HG02840 (cell line): ENCODE measurements around the gene BLM.

Experiments used
- ATAC-seq: cut with Tn5 transposase; IDR thresholded peaks from one replicate; pipeline ENCODE4 v1.9.1; 2021; ENCODE audit warnings: mild to moderate bottlenecking, moderate library complexity, moderate number of reproducible peaks; ENCODE audit not compliant: unreplicated experiment, low FRiP score

BLM gene

DNA sequence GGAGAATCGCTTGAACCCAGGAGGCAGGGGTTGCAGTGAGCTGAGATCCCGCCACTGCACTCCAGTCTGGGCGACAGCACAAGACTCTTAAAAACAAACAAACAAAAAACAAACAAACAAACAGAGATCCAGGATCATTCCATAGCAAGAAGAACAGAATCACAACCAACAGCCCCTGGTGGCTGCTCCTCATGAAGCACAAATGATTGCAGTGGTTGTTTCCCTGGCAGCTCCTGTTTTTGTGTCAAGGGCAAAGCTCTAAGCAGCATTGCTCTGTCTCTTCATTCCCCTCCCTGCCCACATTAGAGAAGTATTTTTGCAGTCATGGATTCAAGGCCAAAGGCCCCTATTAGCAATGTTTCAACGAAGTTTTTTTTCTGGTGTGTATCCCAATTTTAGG is 25.8 kb upstream of the BLM start:
- ATAC-seq = no peak

DNA sequence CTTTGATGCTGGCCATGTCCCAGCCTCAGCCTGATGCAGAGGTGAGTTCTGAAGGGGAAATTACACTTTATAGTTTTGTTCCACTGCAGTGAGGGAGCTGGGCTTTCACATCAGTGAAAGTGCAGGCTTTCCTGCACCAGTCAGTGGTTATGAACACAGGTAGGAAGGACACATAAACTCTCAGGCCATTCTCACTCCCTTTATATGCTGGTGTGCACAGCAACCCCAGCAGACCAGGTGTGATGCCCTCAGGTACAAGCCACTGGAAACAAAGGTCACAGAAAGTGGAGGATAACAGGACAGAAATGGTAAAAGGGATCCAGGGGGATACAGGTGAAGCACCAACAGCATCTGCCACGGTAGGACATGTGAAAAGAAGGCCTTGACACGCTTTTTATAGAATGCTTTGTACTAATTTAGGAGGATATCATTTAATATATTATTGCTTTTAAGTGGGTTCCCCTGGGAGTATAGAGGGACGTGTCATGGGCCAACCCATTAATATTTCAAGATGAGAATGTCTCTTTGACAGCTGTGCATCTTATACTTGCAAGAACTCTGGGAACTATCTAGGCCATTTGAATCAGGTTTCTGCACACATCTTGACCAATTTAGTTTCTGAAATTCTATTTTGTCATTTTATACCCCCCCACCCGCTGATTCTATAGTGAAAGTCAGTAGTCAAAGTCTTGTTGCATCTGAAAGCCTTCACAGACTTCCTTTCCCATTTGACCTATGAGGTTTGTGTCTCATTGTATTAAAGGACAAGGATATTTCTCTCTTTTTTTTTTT is 25.0 kb upstream of the BLM start:
- no peak for ATAC-seq

- ATAC-seq = no peak
Measured at GRCh38 chr15:90694987-90695386, 22.2 kb upstream of the BLM start.

GRCh38 chr15:90697175-90697574 is 20.0 kb upstream of the BLM start:
- ATAC-seq = no peak

GRCh38 chr15:90698629-90699028 is 18.5 kb upstream of the BLM start:
- no peak for ATAC-seq

DNA sequence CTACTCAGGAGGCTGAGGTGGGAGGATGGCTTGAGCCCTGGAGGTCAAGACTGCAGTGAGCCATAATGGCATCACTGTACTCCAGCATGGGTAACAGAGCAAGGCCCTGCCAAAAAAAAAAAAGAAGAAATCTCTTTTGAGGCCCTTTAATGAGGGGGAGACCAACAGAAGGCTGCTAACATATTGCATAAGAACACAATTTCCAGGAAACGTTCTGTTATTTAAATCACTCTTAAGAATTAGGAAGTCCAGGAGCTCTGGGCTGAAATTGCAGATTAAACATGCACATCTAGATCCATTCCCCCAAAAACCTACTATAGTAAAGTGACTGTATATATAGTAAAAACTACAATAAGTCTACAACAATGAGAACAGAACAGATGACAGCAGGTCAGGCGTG is 16.1 kb upstream of the BLM start:
- ATAC-seq = no peak

GRCh38 chr15:90701880-90702630 is 15.1 kb upstream of the BLM start:
- ATAC-seq = no peak

DNA sequence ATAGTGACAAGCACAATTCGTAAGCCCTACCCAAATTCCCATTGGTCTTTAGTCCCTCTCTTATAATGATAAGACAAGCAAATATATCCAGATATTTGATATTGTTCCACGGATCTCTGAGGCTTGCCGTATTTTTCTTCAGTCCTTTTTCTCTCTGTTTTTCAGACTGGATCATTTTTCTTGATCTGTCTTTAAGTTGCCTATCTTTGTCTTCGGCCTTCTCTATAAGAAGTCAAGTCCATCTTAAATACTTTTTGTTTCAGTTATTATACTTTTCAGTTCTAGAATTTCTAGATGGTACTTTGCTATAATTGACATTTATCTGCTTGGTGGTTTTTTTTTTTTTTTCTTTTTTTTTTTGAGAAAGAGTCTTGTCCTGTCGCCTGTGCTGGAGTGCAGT is 13.7 kb upstream of the BLM start:
- no peak for ATAC-seq

DNA sequence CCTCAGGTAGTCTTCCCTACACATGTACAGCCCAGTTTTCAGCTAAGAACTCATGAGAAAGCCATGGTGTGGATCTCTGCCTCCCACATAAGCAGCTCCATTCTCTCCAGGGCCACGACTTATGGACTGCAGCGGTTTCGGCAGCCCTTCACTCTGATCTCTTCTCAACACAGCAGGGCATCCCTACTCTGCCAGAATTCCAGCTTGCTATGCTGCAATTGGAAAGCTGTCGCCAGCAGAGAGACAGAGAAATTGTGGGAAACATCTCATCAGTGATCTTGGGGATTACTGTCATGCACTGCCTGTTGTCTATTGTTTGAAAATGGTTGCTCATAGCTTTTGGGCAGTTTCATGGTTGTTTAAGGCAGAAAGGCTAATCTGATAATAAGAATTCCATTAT is 11.9 kb upstream of the BLM start:
- no peak for ATAC-seq

GRCh38 chr15:90706394-90707327 is 10.5 kb upstream of the BLM start:
- no peak for ATAC-seq

- ATAC-seq = no peak
Measured at GRCh38 chr15:90707489-90707888, 9.7 kb upstream of the BLM start.

DNA sequence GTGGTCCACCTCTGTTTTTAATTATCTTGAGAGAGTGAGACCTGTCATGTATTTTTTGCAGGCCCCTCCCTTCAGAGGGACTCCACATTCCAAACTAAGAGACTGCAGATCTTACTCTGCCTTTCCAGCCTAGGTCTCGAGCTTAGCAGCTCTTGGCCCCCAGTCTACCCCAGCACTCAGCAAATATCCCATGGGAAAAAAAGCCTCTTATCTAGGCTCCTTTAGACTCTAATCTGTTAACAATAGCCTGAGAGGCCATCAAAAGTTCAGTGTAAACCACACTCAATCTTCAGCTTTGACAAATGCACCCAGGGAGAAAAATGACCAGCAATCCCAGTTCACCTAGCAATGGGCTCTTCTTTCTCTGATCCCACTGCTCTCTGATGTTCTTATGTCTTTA is 8.6 kb upstream of the BLM start:
- ATAC-seq = no peak

DNA sequence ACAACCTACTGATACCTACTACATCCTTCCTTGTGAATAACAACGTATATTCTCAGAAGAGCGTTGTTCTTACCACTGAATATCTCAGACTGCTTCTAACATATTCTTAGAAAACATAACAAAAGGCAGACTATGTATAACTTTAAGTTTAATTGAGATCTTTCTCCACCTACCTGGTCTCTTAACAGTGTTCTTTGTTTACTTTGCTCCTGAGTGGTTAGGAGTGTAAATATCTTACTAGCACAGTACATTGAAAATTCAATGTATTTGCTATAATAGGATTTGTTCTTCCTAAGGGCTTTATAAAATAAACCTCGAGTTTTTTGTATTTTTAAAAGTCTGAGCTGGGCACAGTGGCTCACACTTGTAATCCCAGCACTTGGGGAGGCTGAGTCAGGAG is 7.9 kb upstream of the BLM start:
- no peak for ATAC-seq

DNA sequence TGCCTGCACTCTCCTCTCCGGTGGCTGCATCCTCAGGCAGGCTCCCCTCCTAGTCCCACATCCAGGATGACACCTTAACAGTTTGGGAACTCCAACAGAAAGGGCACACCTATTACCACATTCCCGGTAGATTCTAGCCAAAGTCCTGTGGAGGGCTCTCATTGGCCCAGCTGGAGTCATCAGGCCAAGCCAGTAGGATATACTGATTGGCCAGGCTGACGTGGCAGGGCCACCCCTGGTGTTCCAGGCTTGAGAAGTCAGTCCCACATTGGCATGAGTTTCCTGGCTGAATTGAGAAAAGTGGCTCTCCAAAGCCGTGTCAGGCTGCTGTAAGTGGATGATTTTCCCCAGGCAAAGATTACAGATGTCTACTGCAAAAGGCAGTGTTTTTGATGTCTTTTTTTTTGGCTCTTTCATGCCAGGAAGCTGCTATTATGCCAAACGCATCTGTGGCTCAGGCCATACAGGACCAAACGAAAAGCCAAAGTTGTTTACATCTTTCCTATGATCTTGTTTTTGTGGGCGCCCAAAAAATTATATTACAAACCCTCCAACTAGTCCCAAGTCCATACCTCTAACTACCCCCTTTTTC is 6.6 kb upstream of the BLM start:
- ATAC-seq = no peak

DNA sequence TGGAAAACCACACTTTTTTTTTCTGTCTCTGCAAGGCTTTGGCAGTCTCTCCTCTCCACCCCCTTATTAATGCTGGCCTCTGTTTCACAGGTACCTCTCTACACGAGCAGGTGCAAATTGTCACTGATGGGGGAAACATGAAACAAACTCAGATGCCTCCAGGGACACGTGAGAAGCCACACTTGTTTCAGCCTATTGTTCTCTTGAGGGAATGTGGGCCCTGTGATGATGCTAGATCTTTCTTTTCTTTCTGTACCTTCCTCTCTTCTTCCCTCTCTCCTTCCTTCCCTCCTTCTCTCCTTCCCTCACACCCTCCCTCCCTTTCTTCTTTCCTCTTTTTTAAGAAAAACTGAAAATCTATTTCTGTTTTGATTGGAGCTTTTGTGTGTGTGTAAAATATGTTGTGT is 5.7 kb upstream of the BLM start:
- no peak for ATAC-seq

GRCh38 chr15:90711842-90712241 is 5.3 kb upstream of the BLM start:
- no peak for ATAC-seq

GRCh38 chr15:90713081-90713480 is 4.1 kb upstream of the BLM start:
- no peak for ATAC-seq

DNA sequence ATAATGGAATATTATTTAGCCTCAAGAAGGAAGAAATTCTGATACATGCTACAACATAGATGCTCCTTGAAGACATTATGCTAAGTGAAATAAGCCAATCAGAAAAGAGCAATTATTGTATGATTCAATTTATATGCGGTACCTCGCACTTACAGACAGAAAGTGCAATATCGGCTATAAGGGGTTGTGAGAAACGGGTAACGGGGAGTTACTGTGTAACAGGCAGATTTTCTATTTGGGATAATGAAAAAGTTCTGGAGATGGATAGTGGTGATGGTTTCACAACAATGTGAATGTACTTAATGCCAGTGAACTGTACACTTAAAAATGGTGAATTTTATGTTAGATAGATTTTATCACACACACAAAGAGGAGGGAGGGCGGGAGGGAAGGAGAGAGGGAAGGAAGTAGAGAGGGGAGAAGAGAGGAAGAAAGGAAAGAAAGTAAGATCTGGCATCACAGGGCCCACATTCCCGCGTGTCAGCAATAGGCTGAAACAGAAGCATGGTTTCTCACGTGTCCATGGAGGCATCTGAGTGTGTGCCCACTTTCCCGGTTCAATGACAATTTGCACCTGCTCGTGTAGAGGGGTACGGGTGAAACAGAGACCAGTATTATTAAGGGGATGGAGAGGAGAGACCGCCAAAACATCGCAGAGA is 700 bp upstream of the BLM start:
- no peak for ATAC-seq

DNA sequence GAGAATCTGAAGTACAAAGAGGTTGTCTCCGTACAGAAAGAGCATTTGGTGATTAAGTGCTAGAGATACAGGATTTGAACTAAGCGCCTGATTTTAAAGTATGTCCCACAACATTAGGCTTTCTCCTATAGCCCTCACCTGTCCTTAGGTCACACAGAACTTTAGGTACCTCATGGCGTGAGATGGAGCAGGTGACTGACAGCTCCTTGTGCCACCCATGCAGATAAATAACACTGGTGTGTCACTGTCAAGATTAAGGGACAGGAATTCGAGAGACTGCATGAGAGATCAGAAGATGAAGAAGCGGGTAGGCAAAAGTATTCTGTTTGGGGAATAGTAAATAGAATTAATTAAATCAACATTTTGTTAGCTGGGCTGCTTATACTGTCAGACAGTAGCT is 1.1 kb downstream of the BLM start:
- no peak for ATAC-seq

- ATAC-seq = no peak
Measured at GRCh38 chr15:90720131-90720530, 3.0 kb downstream of the BLM start.
